ENCODE results near the gene CCDC107. TPM values are rescaled to one million over a fixed set of nuclear protein-coding genes. Genes with fewer than 3 reads are reported as not detected.

The CCDC107 gene
- total and polyA plus RNA-seq, 2 experiments from 2014 or later: 6.9 to 18.4 TPM

DNA sequence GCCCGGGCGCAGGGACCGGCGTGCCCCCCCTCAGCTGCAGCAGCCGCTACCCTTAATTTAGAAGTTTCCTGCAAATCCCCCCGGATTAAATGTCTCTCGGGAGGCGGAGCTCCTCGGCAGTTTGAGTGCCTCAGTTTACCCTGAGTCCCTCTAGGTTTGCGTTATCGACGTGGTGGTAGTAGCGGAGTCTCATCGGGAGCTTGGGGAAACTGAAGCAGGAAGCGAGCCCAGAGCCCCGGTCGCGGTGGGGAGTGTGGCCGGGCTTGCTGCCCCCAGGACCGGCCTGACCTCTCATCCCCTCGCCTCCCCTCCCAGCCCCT lies 32.2 kb downstream of the CCDC107 start (continued):
- TF ChIP-seq, protein P1, sequence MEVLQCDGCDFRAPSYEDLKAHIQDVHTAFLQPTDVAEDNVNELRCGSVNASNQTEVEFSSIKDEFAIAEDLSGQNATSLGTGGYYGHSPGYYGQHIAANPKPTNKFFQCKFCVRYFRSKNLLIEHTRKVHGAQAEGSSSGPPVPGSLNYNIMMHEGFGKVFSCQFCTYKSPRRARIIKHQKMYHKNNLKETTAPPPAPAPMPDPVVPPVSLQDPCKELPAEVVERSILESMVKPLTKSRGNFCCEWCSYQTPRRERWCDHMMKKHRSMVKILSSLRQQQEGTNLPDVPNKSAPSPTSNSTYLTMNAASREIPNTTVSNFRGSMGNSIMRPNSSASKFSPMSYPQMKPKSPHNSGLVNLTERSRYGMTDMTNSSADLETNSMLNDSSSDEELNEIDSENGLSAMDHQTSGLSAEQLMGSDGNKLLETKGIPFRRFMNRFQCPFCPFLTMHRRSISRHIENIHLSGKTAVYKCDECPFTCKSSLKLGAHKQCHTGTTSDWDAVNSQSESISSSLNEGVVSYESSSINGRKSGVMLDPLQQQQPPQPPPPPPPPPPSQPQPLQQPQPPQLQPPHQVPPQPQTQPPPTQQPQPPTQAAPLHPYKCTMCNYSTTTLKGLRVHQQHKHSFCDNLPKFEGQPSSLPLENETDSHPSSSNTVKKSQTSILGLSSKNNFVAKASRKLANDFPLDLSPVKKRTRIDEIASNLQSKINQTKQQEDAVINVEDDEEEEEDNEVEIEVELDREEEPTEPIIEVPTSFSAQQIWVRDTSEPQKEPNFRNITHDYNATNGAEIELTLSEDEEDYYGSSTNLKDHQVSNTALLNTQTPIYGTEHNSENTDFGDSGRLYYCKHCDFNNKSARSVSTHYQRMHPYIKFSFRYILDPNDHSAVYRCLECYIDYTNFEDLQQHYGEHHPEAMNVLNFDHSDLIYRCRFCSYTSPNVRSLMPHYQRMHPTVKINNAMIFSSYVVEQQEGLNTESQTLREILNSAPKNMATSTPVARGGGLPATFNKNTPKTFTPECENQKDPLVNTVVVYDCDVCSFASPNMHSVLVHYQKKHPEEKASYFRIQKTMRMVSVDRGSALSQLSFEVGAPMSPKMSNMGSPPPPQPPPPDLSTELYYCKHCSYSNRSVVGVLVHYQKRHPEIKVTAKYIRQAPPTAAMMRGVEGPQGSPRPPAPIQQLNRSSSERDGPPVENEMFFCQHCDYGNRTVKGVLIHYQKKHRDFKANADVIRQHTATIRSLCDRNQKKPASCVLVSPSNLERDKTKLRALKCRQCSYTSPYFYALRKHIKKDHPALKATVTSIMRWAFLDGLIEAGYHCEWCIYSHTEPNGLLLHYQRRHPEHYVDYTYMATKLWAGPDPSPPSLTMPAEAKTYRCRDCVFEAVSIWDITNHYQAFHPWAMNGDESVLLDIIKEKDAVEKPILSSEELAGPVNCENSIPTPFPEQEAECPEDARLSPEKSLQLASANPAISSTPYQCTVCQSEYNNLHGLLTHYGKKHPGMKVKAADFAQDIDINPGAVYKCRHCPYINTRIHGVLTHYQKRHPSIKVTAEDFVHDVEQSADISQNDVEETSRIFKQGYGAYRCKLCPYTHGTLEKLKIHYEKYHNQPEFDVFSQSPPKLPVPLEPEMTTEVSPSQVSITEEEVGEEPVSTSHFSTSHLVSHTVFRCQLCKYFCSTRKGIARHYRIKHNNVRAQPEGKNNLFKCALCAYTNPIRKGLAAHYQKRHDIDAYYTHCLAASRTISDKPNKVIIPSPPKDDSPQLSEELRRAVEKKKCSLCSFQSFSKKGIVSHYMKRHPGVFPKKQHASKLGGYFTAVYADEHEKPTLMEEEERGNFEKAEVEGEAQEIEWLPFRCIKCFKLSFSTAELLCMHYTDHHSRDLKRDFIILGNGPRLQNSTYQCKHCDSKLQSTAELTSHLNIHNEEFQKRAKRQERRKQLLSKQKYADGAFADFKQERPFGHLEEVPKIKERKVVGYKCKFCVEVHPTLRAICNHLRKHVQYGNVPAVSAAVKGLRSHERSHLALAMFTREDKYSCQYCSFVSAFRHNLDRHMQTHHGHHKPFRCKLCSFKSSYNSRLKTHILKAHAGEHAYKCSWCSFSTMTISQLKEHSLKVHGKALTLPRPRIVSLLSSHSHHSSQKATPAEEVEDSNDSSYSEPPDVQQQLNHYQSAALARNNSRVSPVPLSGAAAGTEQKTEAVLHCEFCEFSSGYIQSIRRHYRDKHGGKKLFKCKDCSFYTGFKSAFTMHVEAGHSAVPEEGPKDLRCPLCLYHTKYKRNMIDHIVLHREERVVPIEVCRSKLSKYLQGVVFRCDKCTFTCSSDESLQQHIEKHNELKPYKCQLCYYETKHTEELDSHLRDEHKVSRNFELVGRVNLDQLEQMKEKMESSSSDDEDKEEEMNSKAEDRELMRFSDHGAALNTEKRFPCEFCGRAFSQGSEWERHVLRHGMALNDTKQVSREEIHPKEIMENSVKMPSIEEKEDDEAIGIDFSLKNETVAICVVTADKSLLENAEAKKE (CRISPR knock-in tag; IDR thresholded peaks at IDR 0.05): no peak
- TF ChIP-seq EZH2phosphoT487 (IDR thresholded peaks at IDR 0.05; ENCODE audit: unreplicated experiment): no peak
- no peak for TF ChIP-seq ZNF331 (CRISPR knock-in tag; IDR thresholded peaks at IDR 0.05; ENCODE audit: low read depth)
- TF ChIP-seq, protein P2, sequence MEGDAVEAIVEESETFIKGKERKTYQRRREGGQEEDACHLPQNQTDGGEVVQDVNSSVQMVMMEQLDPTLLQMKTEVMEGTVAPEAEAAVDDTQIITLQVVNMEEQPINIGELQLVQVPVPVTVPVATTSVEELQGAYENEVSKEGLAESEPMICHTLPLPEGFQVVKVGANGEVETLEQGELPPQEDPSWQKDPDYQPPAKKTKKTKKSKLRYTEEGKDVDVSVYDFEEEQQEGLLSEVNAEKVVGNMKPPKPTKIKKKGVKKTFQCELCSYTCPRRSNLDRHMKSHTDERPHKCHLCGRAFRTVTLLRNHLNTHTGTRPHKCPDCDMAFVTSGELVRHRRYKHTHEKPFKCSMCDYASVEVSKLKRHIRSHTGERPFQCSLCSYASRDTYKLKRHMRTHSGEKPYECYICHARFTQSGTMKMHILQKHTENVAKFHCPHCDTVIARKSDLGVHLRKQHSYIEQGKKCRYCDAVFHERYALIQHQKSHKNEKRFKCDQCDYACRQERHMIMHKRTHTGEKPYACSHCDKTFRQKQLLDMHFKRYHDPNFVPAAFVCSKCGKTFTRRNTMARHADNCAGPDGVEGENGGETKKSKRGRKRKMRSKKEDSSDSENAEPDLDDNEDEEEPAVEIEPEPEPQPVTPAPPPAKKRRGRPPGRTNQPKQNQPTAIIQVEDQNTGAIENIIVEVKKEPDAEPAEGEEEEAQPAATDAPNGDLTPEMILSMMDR (conservative IDR thresholded peaks at IDR 0.05; ENCODE audit: low read depth in 2 of 2): no peak
- TF ChIP-seq EZH2 (IDR thresholded peaks at IDR 0.05; ENCODE audit: low read depth, unreplicated experiment): no peak
- TF ChIP-seq NANOG (IDR thresholded peaks at IDR 0.05; ENCODE audit: borderline replicate concordance): no peak

DNA sequence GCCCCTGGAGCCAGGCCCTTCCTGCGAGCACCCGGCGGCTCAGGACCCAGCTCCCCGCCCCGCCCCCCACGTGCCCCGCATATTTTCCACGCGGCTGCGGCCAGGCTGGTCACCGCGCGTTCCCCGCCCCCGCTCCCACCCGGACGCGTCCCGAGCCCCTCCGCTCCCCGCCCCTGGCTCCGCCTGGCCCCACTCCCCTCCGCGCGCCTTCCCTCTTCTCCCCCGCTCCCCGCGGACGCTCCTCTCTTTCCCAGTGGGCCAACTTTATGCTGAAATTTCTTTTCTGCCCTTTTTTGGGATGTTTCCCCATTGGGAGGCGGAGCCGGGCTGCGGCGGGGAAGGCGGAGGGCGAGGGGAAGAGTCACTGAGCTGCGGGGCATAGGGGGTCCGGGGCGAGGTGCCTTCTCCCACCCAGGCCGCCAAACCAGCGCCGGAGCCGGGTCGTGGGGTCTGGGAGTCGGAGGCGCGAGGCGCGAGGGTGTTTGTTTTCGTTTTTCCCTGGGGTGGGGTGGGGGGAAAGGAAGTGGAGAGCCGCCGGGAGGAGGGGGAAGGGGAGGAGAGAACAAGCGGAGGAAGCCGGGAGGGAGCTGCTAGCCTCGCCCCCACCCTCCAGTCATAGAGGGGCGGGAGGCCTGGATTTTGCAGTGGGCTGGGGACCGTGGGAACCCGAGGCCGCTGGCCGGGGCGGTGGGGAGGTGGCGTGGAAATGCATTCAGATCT lies 32.7 kb downstream of the CCDC107 start:
- H4K20me1 ChIP-seq (replicated peaks; ENCODE audit: insufficient read depth): peaks cover 6% of the 10 kb centered on the region; the same call in 1 of the 2 replicates
- no peaks in the 10 kb centered on the region; the same call in 1 of the 3 replicates for H3K9me3 Mint-ChIP-seq
- H3K4me1 ChIP-seq (ENCODE audit: insufficient read depth): peaks cover 17% of the 10 kb centered on the region; the same call in 1 of the 2 replicates
- no peaks in the 10 kb centered on the region for H3F3A ChIP-seq (replicated peaks; ENCODE audit: low read depth)
- TF ChIP-seq POLR2AphosphoS5 (IDR thresholded peaks at IDR 0.05; ENCODE audit: low read depth): peak; percentile 7; the same call in 1 of the 2 replicates
- TF ChIP-seq, protein P3, sequence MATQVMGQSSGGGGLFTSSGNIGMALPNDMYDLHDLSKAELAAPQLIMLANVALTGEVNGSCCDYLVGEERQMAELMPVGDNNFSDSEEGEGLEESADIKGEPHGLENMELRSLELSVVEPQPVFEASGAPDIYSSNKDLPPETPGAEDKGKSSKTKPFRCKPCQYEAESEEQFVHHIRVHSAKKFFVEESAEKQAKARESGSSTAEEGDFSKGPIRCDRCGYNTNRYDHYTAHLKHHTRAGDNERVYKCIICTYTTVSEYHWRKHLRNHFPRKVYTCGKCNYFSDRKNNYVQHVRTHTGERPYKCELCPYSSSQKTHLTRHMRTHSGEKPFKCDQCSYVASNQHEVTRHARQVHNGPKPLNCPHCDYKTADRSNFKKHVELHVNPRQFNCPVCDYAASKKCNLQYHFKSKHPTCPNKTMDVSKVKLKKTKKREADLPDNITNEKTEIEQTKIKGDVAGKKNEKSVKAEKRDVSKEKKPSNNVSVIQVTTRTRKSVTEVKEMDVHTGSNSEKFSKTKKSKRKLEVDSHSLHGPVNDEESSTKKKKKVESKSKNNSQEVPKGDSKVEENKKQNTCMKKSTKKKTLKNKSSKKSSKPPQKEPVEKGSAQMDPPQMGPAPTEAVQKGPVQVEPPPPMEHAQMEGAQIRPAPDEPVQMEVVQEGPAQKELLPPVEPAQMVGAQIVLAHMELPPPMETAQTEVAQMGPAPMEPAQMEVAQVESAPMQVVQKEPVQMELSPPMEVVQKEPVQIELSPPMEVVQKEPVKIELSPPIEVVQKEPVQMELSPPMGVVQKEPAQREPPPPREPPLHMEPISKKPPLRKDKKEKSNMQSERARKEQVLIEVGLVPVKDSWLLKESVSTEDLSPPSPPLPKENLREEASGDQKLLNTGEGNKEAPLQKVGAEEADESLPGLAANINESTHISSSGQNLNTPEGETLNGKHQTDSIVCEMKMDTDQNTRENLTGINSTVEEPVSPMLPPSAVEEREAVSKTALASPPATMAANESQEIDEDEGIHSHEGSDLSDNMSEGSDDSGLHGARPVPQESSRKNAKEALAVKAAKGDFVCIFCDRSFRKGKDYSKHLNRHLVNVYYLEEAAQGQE (IDR thresholded peaks at IDR 0.05; ENCODE audit: unreplicated experiment): no peak
- H3K9me2 ChIP-seq (ENCODE audit: insufficient read depth): no peaks in the 10 kb centered on the region
- peaks cover 4% of the 10 kb centered on the region; the same call in 1 of the 2 replicates for H3K36me3 ChIP-seq (ENCODE audit: insufficient read depth)
- peak overlapping the region; percentile 95 for H3K4me3 Mint-ChIP-seq
- DNase-seq (ENCODE audit: low spot score) (peak; percentile 76), ATAC-seq (peak; percentile 42)
- peak overlapping the region; percentile 92 for H2AFZ ChIP-seq
- H3K4me1 Mint-ChIP-seq: peaks cover 33% of the 10 kb centered on the region
- peak overlapping the region; percentile 62; the same call in 1 of the 2 replicates for H3K27ac Mint-ChIP-seq
- peak overlapping the region; percentile 94 for H3K4me3 ChIP-seq
- H3K27ac ChIP-seq (ENCODE audit: low read depth): peak overlapping the region; percentile 87; the same call in 1 of the 2 replicates
- peaks cover 3% of the 10 kb centered on the region for H3K27me3 Mint-ChIP-seq (ENCODE audit: insufficient read depth, low read depth, poor library complexity)
- H3K36me3 Mint-ChIP-seq (ENCODE audit: low read depth): peaks cover 31% of the 10 kb centered on the region
- no peaks in the 10 kb centered on the region for H3K27me3 ChIP-seq (ENCODE audit: insufficient read depth)
- H3K4me2 ChIP-seq: peak overlapping the region; percentile 96
- H3K79me2 ChIP-seq (replicated peaks; ENCODE audit: insufficient read depth): peaks cover 22% of the 10 kb centered on the region
